Endothelial cell of umbilical vein (primary cell): ENCODE data around the gene MGLL. TPM values are rescaled to one million over a fixed set of nuclear protein-coding genes. Genes with fewer than 3 reads are reported as not detected.
A peak's percentile ranks its signal among the peaks of the same experiment; 100 is the strongest.

Experiments used
- BruUV-seq: library from RNA; stranded (reverse); fragments of 400-500 nt; replicated peaks from 2 replicates; lab custom pipeline; 2021; lab: Mats Ljungman, UMichigan
- CTCF ChIA-PET: fragments of 300-600, 350-600 bp; sonication (Branson Sonifier 250); formaldehyde crosslinking; loops from one replicate; lab custom pipeline; 2021; ENCODE audit warnings: antibody characterized with exemption, inconsistent platforms; lab: Charles Lee
- POLR2A ChIA-PET: fragments of 300-600, 350-600 bp; sonication (Branson Sonifier 250); formaldehyde crosslinking; loops from one replicate; lab custom pipeline; 2021; ENCODE audit warnings: antibody characterized with exemption, inconsistent platforms; lab: Charles Lee
- DNase-seq: peaks from one replicate; pipeline ENCODE4 v3.0.0-alpha.2; 2011; ENCODE audit warnings: low read depth, low spot score
- FAIRE-seq: peaks from 2 replicates; lab custom pipeline; 2011; peaks lifted over from hg19 to GRCh38; lab: Jason Lieb, UNC
- H2AFZ ChIP-seq: 2 replicates; pipeline ENCODE4 v1.6.0; 2012; ENCODE audit warnings: low read depth, low read length, control low read depth, inconsistent platforms
- H3K27ac ChIP-seq: 2 replicates; pipeline ENCODE4 v1.5.1; 2011; ENCODE audit warnings: low read depth, mild to moderate bottlenecking, control low read depth, low read length, moderate library complexity; ENCODE audit not compliant: insufficient read depth
- H3K27me3 ChIP-seq, 2 experiments: 2 replicates each; pipeline versions ENCODE4 v1.6.0 to v1.6.1; 2011; ENCODE audit warnings: low read length in 2 of 2, mixed read lengths in 1 of 2; ENCODE audit not compliant: control insufficient read depth in 2 of 2, insufficient read depth in 2 of 2
- H3K36me3 ChIP-seq, 2 experiments: 2 replicates in 1 of 2; 3 replicates in 1 of 2; pipeline ENCODE4 v1.5.1; 2011; ENCODE audit warnings: low read length in 2 of 2, mild to moderate bottlenecking in 1 of 2, moderate library complexity in 1 of 2; ENCODE audit not compliant: control insufficient read depth in 2 of 2, insufficient read depth in 2 of 2; ENCODE audit errors: extremely low read depth in 1 of 2
- H3K4me1 ChIP-seq: 3 replicates; pipeline ENCODE4 v1.5.1; 2011; ENCODE audit warnings: mild to moderate bottlenecking, low read length; ENCODE audit not compliant: control insufficient read depth, insufficient read depth; ENCODE audit errors: extremely low read depth
- H3K4me2 ChIP-seq: 2 replicates; pipeline ENCODE4 v1.6.1; 2011; ENCODE audit warnings: low read length, control low read depth, mixed read lengths; ENCODE audit not compliant: insufficient read depth
- H3K4me3 ChIP-seq, 3 experiments: fragments of 200-600 bp in 1 of 3; sonication (generic), shearing (Covaris generic) in 1 of 3; replicated peaks in 1 of 3; 2 replicates each; pipeline ENCODE4 v1.5.1; 2011 to 2016; ENCODE audit warnings: control low read depth in 3 of 3, low read length in 3 of 3, mild to moderate bottlenecking in 2 of 3, inconsistent platforms in 1 of 3, low read depth in 1 of 3, moderate library complexity in 1 of 3; ENCODE audit not compliant: insufficient read depth in 1 of 3
- H3K79me2 ChIP-seq: 2 replicates; pipeline ENCODE4 v1.6.0; 2012; ENCODE audit warnings: low read length, inconsistent platforms; ENCODE audit not compliant: control insufficient read depth, insufficient read depth
- H3K9ac ChIP-seq: replicated peaks from 2 replicates; pipeline ENCODE3; 2011; ENCODE audit warnings: low read length, control low read depth; ENCODE audit not compliant: insufficient read depth; ENCODE audit errors: extremely low read depth
- H3K9me1 ChIP-seq: replicated peaks from 3 replicates; pipeline ENCODE4 v1.6.0; 2011; ENCODE audit warnings: mild to moderate bottlenecking, low read length; ENCODE audit not compliant: control insufficient read depth, insufficient read depth; ENCODE audit errors: extremely low read depth
- H3K9me3 ChIP-seq: replicated peaks from 2 replicates; pipeline ENCODE4 v1.5.1; 2012; ENCODE audit warnings: low read length, inconsistent platforms; ENCODE audit not compliant: control insufficient read depth, insufficient read depth
- H4K20me1 ChIP-seq: replicated peaks from 2 replicates; pipeline ENCODE3; 2011; ENCODE audit warnings: mild to moderate bottlenecking, low read length; ENCODE audit not compliant: control insufficient read depth, insufficient read depth; ENCODE audit errors: extremely low read depth
- EZH2 ChIP-seq: IDR thresholded peaks from 2 replicates; pipeline ENCODE4 v1.6.1; 2012; ENCODE audit warnings: borderline replicate concordance, low read depth, mild to moderate bottlenecking, moderate library complexity, low read length, inconsistent platforms; ENCODE audit not compliant: severe bottlenecking
- FOS ChIP-seq: IDR thresholded peaks from 2 replicates; pipeline ENCODE4 v1.6.1; 2011; ENCODE audit warnings: mild to moderate bottlenecking, low read length, moderate library complexity, borderline replicate concordance; ENCODE audit not compliant: insufficient read depth
- GATA2 ChIP-seq: IDR thresholded peaks from 2 replicates; pipeline ENCODE4 v1.7.0; 2011; ENCODE audit warnings: low read depth, mild to moderate bottlenecking, moderate library complexity, mixed read lengths, low read length; ENCODE audit not compliant: insufficient read length, insufficient read depth
- JUN ChIP-seq: IDR thresholded peaks from 2 replicates; pipeline ENCODE4 v1.6.1; 2011; ENCODE audit warnings: borderline replicate concordance, low read depth; ENCODE audit not compliant: insufficient read length, insufficient read depth
- MYC ChIP-seq: IDR thresholded peaks from one replicate; pipeline ENCODE4 v1.6.1; 2011; ENCODE audit warnings: mild to moderate bottlenecking, low read depth, low read length
- POLR2A ChIP-seq: IDR thresholded peaks from 2 replicates; pipeline ENCODE4 v1.6.1; 2012; ENCODE audit warnings: low read depth, mild to moderate bottlenecking, control low read depth, low read length
- POLR2AphosphoS5 ChIP-seq: IDR thresholded peaks from 2 replicates; pipeline ENCODE4 v1.6.1; 2012; ENCODE audit warnings: low read depth, mild to moderate bottlenecking, control low read depth, low read length, moderate library complexity; ENCODE audit not compliant: insufficient read depth
- dilution Hi-C: fragments of 300-500 bp; cut with MboI; formaldehyde crosslinking; loops from one replicate; pipeline ENCODE4 v1.15.0; 2019; ENCODE audit warnings: low sequenced_read_pairs; ENCODE audit not compliant: extremely low pct_ligation_motif_present
- intact Hi-C: fragments of 100-400 bp; cut with micrococcal nuclease; formaldehyde crosslinking; loops from one replicate; pipeline ENCODE4 v1.10.0; 2022
- polyA plus RNA-seq, 4 experiments: library from polyadenylated mRNA; depleted of rRNA in 3 of 4; stranded (reverse) in 3 of 4; unstranded in 1 of 4; fragments of >200 nt; gene quantifications; 2 replicates each; pipeline versions ENCODE4 v1.2.1 to v1.2.3, GENCODE V29; 2011 to 2012; ENCODE audit warnings: missing spikeins in 1 of 4
- total RNA-seq: library from RNA; stranded (reverse); gene quantifications from 2 replicates; pipeline ENCODE4 v1.2.3, GENCODE V29; 2021
- TF ChIP-seq, protein P1 (sequence below), 2 donors: IDR thresholded peaks; 1 replicate in 1 of 2; 2 replicates in 1 of 2; pipeline ENCODE4 v1.5.1; 2011; ENCODE audit warnings: low read length in 2 of 2, mild to moderate bottlenecking in 2 of 2, moderate library complexity in 2 of 2, control low read depth in 1 of 2, inconsistent platforms in 1 of 2, low read depth in 1 of 2; ENCODE audit not compliant: insufficient read depth in 1 of 2; ENCODE audit errors: extremely low read depth in 1 of 2
- TF ChIP-seq, protein P2 (sequence below): IDR thresholded peaks from 2 replicates; pipeline ENCODE4 v1.6.1; 2011; ENCODE audit not compliant: insufficient read depth, insufficient read length

Gene MGLL
- total and polyA plus RNA-seq, 2 donors (not counting 3 experiments of a cell fraction or from before 2014, with no cell fraction given), result 30.7 to 60.2 TPM

DNA sequence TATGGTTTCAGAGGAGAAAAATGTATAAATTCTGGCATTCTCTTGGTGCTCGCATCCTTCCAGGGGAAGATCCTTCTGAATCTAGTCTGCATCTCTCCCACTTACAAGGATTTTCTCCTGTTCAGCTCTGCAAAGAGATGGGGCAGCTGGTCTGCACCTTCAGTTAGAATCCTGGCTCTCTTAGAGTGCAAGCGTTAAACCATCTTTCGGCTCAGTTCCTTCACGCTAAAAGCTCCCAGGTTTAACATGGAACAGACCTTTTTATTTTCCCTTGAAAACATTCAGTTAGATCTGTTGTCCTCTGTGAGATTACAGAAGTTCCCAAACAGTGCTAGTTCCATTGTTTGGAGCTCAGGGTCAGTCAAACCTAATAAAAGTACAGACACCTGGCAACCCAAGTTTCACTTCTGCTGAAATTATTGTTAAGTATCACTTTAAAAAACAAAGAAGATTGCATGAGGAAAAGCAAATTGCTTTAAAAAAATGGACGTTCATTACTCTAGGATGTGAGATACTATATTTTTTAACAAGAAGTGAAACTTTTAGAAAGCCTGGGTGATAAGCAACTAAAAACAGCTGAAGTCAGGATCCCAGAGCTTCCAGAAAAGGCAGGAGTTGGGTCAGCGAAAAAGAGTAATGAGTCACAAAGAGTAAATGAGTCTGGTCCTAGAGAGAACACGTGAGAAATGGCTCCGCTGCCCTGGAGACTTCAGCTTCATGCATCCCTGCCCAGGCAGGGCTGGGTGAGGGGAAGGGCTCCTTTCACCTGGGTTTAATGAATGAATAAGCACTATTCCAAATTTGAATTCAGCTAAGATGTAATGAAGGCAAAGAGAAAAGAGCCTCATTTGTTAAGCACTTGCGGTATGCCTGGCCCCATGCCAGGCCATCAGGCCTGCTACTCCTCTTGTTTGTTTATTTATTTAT is 86.3 kb downstream of the MGLL start:
- dilution Hi-C loops, result no loop called here
- intact Hi-C loops, result loop anchor here (1.0 to 2.0 kb wide), 4 partner anchors 21 to 85 kb away; no protein-coding TSS in a partner anchor
- CTCF ChIA-PET, result interaction anchor here (0.7 to 2.2 kb wide), 6 partner anchors 19 to 96 kb away, joined by 3 to 7 read pairs (median 4); no protein-coding TSS in a partner anchor
- no peaks in the 10 kb centered on the region for H3K36me3 ChIP-seq
- H3K4me2 ChIP-seq, result peak overlapping the region; percentile 87
- H3K4me1 ChIP-seq, result peaks cover 43% of the 10 kb centered on the region
- TF ChIP-seq POLR2AphosphoS5, result no peak
- TF ChIP-seq, protein P1, sequence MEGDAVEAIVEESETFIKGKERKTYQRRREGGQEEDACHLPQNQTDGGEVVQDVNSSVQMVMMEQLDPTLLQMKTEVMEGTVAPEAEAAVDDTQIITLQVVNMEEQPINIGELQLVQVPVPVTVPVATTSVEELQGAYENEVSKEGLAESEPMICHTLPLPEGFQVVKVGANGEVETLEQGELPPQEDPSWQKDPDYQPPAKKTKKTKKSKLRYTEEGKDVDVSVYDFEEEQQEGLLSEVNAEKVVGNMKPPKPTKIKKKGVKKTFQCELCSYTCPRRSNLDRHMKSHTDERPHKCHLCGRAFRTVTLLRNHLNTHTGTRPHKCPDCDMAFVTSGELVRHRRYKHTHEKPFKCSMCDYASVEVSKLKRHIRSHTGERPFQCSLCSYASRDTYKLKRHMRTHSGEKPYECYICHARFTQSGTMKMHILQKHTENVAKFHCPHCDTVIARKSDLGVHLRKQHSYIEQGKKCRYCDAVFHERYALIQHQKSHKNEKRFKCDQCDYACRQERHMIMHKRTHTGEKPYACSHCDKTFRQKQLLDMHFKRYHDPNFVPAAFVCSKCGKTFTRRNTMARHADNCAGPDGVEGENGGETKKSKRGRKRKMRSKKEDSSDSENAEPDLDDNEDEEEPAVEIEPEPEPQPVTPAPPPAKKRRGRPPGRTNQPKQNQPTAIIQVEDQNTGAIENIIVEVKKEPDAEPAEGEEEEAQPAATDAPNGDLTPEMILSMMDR (IDR thresholded peaks at IDR 0.05; ENCODE audit: extremely low read depth in 1 of 2, insufficient read depth in 1 of 2, low read depth in 1 of 2, low read length in 2 of 2), result no peak
- TF ChIP-seq JUN, result peak; percentile 15
- TF ChIP-seq FOS, result peak; percentile 49
- TF ChIP-seq GATA2, result no peak
- no peak for TF ChIP-seq EZH2
- TF ChIP-seq MYC, result no peak
- TF ChIP-seq POLR2A, result no peak
- TF ChIP-seq, protein P2, sequence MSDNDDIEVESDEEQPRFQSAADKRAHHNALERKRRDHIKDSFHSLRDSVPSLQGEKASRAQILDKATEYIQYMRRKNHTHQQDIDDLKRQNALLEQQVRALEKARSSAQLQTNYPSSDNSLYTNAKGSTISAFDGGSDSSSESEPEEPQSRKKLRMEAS, result no peak
- no peak overlapping the region for H3K4me3 ChIP-seq
- DNase-seq, result peak; percentile 59
- peak overlapping the region; percentile 91 for H3K27ac ChIP-seq
- no peaks in the 10 kb centered on the region for H4K20me1 ChIP-seq
- H3K9ac ChIP-seq, result peak overlapping the region; percentile 58
- H2AFZ ChIP-seq, result no peak overlapping the region
- no peaks in the 10 kb centered on the region for H3K9me3 ChIP-seq
- BruUV-seq, result no TSS peak
- no peaks in the 10 kb centered on the region for H3K9me1 ChIP-seq
- H3K79me2 ChIP-seq, result peaks cover 11% of the 10 kb centered on the region
- POLR2A ChIA-PET, result interaction anchor here (0.5 kb wide), 1 partner anchor 53 kb away, joined by 3 read pairs; no protein-coding TSS in a partner anchor
- FAIRE-seq, result peak; percentile 95
- H3K27me3 ChIP-seq, result no peaks in the 10 kb centered on the region
